Kidney (tissue), 14 donors: ENCODE data around the gene AGXT2. TPM values are rescaled to one million over a fixed set of nuclear protein-coding genes. Genes with fewer than 3 reads are reported as not detected.

ENCODE experiments used
- DNase-seq, 5 donors: peaks; one replicate each; pipeline ENCODE4 v3.0.0-alpha.2; 2013 to 2020
- FAIRE-seq: peaks from 2 replicates; lab custom pipeline; 2012; peaks lifted over from hg19 to GRCh38; lab: Jason Lieb, UNC
- H3K27ac ChIP-seq, 2 donors: one replicate each; pipeline ENCODE4 v1.7.0; 2013; ENCODE audit warnings: low read depth in 2 of 2, low read length in 2 of 2, inconsistent platforms in 1 of 2
- H3K27me3 ChIP-seq: one replicate; pipeline ENCODE4 v1.7.1; 2013; ENCODE audit warnings: low read length, inconsistent platforms; ENCODE audit not compliant: control insufficient read depth, insufficient read depth
- H3K36me3 ChIP-seq, 3 donors: one replicate each; pipeline versions ENCODE4 v1.7.0 to v1.7.1; 2013; ENCODE audit warnings: low read length in 3 of 3, control low read depth in 1 of 3, inconsistent platforms in 1 of 3; ENCODE audit not compliant: insufficient read depth in 3 of 3, control insufficient read depth in 2 of 3
- H3K4me1 ChIP-seq, 3 donors: one replicate each; pipeline versions ENCODE4 v1.7.0 to v1.7.1; 2013; ENCODE audit warnings: low read length in 3 of 3, inconsistent platforms in 1 of 3, low read depth in 1 of 3; ENCODE audit not compliant: control insufficient read depth in 2 of 3, insufficient read depth in 2 of 3
- H3K4me3 ChIP-seq, 3 donors: one replicate each; pipeline versions ENCODE4 v1.7.0 to v1.8.1; 2013; ENCODE audit warnings: low read length in 3 of 3, control low read depth in 1 of 3, inconsistent platforms in 1 of 3
- H3K9ac ChIP-seq, 3 donors: one replicate each; pipeline versions ENCODE4 v1.7.0 to v1.7.1; 2013; ENCODE audit warnings: low read length in 3 of 3, control low read depth in 1 of 3, inconsistent platforms in 1 of 3
- H3K9me3 ChIP-seq, 3 donors: one replicate each; pipeline versions ENCODE4 v1.7.0 to v1.7.1; 2013; ENCODE audit warnings: low read length in 3 of 3, control low read depth in 1 of 3, inconsistent platforms in 1 of 3; ENCODE audit not compliant: control insufficient read depth in 2 of 3, insufficient read depth in 1 of 3
- intact Hi-C: fragments of 100-400 bp; cut with DNase I; formaldehyde crosslinking; loops from one replicate; pipeline ENCODE4 v1.11.1; 2022
- polyA plus RNA-seq: library from polyadenylated mRNA; stranded (reverse); fragments of 350-450 nt; fragmentation: Illumina TruSeq; extraction: RNeasy Lipid Tissue Mini Kit (QIAGEN cat#74804); gene quantifications from one replicate; pipeline ENCODE4 v1.2.3, GENCODE V29; 2014; ENCODE audit warnings: low read depth, low replicate concordance; ENCODE audit not compliant: insufficient read depth
- total RNA-seq: library from RNA; stranded (reverse); fragmentation: NEBNext Ultra II Directional; extraction: Animal tissue kit (Norgen Biotek cat#: 25700); gene quantifications from one replicate; pipeline ENCODE4 v1.2.1, GENCODE V29; 2021
- TF ChIP-seq, protein P1 (sequence below): IDR thresholded peaks from 3 replicates; pipeline ENCODE4 v1.5.1; 2012; ENCODE audit warnings: mild to moderate bottlenecking, moderate library complexity, borderline replicate concordance; ENCODE audit not compliant: insufficient read depth; ENCODE audit errors: extremely low read depth
- donor health status: control.
- donor health status: control.
- donor health status: control.
- donor health status: control.
- donor health status: control.
- donor health status: DM: yes; HTN: yes; CAD: no.
- donor health status: Normal renal cell carcinoma (clear cell type).

Gene AGXT2
- total and polyA plus RNA-seq, 2 donors from 2014 or later, result 8.0 to 215 TPM

DNA sequence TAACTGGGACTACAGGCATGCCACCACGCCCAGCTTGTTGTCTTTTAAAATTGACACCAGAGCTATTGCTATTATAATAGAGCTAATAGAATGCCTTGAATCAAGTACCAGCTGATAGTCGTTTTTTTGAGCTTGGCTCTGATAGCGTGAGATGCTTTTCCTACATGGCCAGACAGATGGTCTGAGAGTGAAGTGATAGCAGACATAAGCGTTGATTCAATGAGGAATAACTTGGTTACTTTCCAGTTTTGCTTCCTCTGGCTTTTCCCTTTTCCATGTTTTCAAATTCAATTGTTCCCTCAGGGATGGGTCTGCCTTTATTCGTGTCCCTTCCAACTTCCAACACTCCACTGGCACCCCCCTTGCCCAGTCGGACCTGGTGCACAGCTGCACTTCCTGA, 15.4 kb downstream of the AGXT2 start:
- peaks cover 0 to 7% (median 0%) of the 10 kb centered on the region in 3 donors for H3K36me3 ChIP-seq
- no peaks in the 10 kb centered on the region for H3K9me3 ChIP-seq
- no peak for DNase-seq
- H3K27ac ChIP-seq, result no peak overlapping the region
- no peak overlapping the region for H3K9ac ChIP-seq
- H3K27me3 ChIP-seq, result no peaks in the 10 kb centered on the region
- H3K4me1 ChIP-seq, result peaks cover 0 to 15% (median 0%) of the 10 kb centered on the region in 3 donors
- intact Hi-C loops, result no loop called here
- TF ChIP-seq, protein P1, sequence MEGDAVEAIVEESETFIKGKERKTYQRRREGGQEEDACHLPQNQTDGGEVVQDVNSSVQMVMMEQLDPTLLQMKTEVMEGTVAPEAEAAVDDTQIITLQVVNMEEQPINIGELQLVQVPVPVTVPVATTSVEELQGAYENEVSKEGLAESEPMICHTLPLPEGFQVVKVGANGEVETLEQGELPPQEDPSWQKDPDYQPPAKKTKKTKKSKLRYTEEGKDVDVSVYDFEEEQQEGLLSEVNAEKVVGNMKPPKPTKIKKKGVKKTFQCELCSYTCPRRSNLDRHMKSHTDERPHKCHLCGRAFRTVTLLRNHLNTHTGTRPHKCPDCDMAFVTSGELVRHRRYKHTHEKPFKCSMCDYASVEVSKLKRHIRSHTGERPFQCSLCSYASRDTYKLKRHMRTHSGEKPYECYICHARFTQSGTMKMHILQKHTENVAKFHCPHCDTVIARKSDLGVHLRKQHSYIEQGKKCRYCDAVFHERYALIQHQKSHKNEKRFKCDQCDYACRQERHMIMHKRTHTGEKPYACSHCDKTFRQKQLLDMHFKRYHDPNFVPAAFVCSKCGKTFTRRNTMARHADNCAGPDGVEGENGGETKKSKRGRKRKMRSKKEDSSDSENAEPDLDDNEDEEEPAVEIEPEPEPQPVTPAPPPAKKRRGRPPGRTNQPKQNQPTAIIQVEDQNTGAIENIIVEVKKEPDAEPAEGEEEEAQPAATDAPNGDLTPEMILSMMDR, result no peak
- FAIRE-seq, result no peak
- no peak overlapping the region for H3K4me3 ChIP-seq

- intact Hi-C loops, result no loop called here
- H3K4me1 ChIP-seq, result peaks cover 0 to 15% (median 4%) of the 10 kb centered on the region in 3 donors
- no peaks in the 10 kb centered on the region for H3K9me3 ChIP-seq
- DNase-seq (peak in 1 of 5 donors; percentile 35), FAIRE-seq (no peak)
- H3K9ac ChIP-seq, result no peak overlapping the region
- TF ChIP-seq, protein P1, result no peak
- H3K27ac ChIP-seq, result no peak overlapping the region
- no peak overlapping the region for H3K4me3 ChIP-seq
- peaks cover 0 to 7% (median 0%) of the 10 kb centered on the region in 3 donors for H3K36me3 ChIP-seq
- no peaks in the 10 kb centered on the region for H3K27me3 ChIP-seq
Measured at GRCh38 chr5:35031276-35031675, 16.5 kb downstream of the AGXT2 start.

DNA sequence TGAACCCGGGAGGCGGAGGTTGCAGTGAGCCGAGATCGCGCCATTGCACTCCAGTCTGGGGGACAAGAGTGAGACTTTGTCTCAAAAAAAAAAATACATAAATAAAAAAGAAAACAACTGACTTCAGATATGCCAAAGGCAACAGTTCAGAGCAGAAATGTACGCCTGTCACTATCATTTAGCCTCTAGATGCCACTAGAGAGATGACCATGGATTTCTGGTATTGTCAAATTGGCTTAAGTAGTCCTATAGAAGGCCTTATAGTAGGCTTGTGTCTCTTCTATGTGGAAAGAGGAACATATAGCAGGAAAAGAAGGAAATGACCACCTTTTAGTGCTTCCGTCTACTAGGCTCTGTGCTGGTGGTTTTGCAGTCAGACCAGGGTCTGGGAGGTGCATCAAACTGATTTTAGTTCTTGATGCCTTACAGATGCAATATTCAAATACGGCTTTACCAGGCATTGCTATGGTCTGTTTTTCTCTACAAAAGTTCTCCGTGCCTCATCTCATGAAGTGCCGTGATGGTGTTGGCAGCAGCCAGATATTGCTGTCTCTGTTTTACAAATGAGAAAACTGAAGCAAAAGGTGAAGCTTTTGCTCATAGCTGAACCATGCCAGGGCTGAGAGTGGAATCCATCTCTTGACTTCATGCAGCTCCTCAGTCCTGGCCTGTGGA, 17.2 kb downstream of the AGXT2 start:
- TF ChIP-seq, protein P1, result no peak
- Histone ChIP-seq H3K27me3 (no peaks in the 10 kb centered on the region), H3K27ac (no peak overlapping the region), H3K9me3 (no peaks in the 10 kb centered on the region), H3K36me3 (peaks cover 0 to 7% (median 0%) of the 10 kb centered on the region in 3 donors), H3K4me1 (peaks cover 0 to 15% (median 5%) of the 10 kb centered on the region in 3 donors), H3K4me3 (no peak overlapping the region), H3K9ac (no peak overlapping the region)
- FAIRE-seq (no peak), DNase-seq (no peak)
- intact Hi-C loops, result no loop called here
